Astrocyte of the cerebellum (primary cell): ENCODE measurements around the gene NFE2.

ENCODE experiments used
- DNase-seq: peaks from one replicate; pipeline ENCODE4 v3.0.0-alpha.2; 2011; ENCODE audit warnings: low read depth
- H3K4me3 ChIP-seq: 2 replicates; pipeline ENCODE4 v1.5.1; 2011; ENCODE audit warnings: mild to moderate bottlenecking, low read depth, low read length, moderate library complexity
- in situ Hi-C: cut with HindIII; loops from 2 replicates; pipeline ENCODE4 v1.10.0; 2017; ENCODE audit warnings: low sequenced_read_pairs
- TF ChIP-seq, protein P1 (sequence below): IDR thresholded peaks from 2 replicates; pipeline ENCODE4 v1.5.1; 2012; ENCODE audit warnings: low read length, low read depth, moderate library complexity, mild to moderate bottlenecking; ENCODE audit errors: missing control alignments

NFE2 gene

DNA sequence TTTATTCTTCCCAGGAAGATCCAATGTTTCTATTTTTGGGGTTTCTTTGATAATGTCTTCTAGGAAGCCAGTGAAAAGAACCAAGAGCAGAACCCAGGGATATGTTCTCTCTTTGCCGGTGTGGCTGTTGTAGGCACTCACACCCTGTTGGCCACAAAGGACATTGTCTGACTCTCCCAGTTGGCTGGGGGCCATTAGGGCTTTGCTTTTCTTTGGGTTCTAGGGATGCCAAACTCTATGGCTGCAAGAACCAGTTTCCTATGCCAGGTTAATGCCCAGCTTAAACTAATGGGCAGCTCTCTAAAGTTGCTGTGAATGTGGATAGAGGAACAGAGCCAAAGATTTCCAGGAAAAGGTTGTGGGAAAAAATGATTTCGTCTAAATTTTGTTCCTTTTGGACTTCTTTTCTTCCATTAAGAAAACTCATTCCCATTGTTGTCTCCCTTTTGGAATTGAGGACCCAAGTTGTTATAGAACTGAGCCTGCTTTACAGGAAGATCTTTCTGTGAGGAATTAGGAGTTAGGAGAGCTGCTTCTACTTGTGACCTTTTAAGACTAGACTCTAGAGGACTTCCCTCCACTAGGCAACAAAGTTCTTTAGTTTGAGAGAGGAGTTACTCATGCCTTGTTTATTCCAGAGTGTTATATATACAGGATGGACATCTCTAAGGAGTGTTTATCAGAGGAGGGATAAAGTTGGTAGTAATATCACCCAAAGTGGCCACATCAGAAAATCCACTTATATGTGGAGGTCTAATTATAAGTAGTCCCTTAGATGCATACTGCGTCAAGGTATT, 37.2 kb upstream of the NFE2 start:
- no peak for DNase-seq
- H3K4me3 ChIP-seq, result no peak overlapping the region
- TF ChIP-seq, protein P1, sequence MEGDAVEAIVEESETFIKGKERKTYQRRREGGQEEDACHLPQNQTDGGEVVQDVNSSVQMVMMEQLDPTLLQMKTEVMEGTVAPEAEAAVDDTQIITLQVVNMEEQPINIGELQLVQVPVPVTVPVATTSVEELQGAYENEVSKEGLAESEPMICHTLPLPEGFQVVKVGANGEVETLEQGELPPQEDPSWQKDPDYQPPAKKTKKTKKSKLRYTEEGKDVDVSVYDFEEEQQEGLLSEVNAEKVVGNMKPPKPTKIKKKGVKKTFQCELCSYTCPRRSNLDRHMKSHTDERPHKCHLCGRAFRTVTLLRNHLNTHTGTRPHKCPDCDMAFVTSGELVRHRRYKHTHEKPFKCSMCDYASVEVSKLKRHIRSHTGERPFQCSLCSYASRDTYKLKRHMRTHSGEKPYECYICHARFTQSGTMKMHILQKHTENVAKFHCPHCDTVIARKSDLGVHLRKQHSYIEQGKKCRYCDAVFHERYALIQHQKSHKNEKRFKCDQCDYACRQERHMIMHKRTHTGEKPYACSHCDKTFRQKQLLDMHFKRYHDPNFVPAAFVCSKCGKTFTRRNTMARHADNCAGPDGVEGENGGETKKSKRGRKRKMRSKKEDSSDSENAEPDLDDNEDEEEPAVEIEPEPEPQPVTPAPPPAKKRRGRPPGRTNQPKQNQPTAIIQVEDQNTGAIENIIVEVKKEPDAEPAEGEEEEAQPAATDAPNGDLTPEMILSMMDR, result no peak
- in situ Hi-C loops, result no loop called here

DNA sequence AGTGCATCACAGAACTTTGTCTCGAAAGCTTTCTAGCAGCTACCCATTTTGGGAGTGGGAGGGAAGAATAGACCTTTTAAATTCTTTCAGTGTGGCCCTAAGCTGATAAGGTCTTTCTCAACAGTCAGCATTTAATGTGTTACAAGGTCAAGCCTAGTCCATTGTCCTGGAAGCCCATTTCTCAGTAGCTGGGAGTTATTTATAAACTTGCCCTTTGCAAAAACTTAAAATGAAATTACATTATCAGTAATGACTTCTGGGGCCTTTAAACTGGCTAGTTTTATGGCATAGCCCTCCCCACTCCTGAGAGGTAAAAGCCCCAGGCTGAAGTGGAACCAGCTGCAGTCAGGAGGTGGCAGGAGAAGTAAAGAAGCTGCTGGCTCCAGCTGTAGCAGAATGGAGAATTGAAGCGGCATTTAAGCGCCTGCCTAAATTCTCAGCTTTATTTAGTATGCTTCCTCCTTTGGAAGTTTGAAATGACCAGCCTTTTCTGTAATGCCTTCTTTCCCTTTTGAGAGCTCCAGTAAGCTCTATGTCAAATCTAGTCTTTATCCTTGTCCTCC, 36.5 kb upstream of the NFE2 start:
- H3K4me3 ChIP-seq, result no peak overlapping the region
- in situ Hi-C loops, result no loop called here
- TF ChIP-seq, protein P1, result peak; percentile 26
- no peak for DNase-seq

DNA sequence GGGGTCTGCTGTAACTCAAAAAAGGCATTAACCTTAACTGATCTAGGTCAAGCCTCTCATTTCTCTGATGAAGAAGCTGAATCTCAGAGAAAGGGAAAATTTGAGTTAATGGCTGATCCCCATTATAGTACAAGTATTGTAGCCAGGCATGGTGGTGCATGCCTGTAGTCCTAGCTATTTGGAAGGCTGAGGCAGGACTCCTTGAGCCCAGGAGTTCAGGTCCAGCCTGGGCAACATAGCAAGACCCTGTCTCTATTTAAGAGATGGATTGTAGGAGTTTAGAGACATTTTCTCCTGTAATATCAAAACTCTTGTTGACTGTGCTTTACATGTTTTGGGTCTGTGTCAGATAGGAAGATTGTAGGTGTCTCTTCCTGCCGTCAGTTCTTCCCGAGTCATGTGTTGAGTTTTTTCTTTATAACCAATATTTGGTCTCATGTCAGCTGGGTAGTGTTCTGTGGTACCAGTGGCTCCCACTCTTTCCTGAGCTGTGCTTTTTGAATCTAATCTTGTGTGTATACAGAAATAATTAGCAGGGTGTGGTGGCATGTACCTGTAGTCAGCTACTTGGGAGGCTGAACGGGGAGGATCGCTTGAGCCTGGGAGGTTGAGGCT, 32.7 kb upstream of the NFE2 start:
- TF ChIP-seq, protein P1, result no peak
- no peak overlapping the region for H3K4me3 ChIP-seq
- no peak for DNase-seq
- in situ Hi-C loops, result no loop called here

DNA sequence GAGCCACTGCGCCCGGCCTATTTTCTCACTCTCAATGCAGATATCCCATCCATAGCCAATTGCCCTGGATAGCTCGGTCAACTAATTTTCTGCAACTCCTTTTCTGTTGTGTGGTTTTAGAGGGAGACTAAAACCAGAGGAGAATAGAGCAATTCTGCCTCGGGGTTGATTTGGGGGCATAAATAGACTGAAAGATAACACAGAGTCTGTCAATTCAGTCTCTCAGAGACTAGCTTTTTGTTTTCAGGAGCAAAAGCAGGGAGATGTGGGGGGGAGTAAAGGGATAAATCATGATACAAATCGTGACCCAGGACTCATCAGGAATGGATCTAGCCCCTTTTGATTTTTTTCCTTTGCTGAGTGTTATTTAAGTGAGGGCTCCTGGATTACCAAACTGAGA, 30.6 kb upstream of the NFE2 start:
- no peak overlapping the region for H3K4me3 ChIP-seq
- TF ChIP-seq, protein P1, result no peak
- in situ Hi-C loops, result no loop called here
- no peak for DNase-seq

DNA sequence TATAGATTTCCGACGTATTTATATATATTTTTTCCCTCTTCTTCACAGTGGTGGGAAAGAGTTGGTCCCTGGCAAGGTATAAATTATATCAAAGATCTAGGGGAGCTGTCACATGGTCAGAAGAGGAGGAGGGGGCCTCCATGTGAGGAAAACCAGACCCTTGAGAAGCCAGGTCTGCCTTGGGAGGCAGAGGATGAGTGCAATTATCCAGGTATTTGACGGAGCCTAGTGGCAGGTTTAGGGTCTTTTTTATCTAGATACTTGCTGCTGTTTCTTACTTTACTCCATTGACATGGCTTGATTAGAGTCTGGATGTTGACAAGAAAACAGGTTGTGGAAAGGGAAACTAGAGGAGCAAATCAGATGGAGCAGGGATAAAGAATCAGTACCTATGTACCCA, 29.6 kb upstream of the NFE2 start:
- H3K4me3 ChIP-seq, result no peak overlapping the region
- in situ Hi-C loops, result no loop called here
- TF ChIP-seq, protein P1, result no peak
- no peak for DNase-seq

DNA sequence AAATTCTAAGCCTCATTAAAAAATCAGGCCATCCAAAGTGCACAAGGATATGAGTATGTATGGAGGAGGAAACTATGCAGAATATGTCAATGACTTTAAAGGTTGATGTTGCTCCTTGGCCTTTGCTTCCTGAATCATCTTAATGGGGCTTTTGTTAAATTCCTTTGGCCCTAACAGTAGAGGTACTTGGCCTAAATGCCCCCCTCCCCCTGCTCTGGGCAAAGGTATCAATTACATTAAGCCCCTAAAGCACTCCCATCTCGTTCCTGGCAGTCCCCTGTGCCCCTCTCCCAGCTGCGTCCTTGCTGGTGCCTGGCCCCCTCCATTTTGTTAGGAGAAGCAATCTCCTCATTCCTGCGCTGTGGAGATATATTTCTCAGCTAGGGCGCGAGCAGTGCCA, 28.9 kb upstream of the NFE2 start:
- in situ Hi-C loops, result no loop called here
- no peak for DNase-seq
- TF ChIP-seq, protein P1, result no peak
- H3K4me3 ChIP-seq, result no peak overlapping the region
